ENCODE results near the gene ANKRD36C. TPM values are rescaled to one million over a fixed set of nuclear protein-coding genes. Genes with fewer than 3 reads are reported as not detected.
"Not testable (repeated sequence)": the region's sequence is repeated elsewhere in the genome, so short reads cannot be mapped to it uniquely, and the experiment has no call there.

The ANKRD36C gene
- total RNA-seq, 1 experiment from 2014 or later = 41.9 TPM

DNA sequence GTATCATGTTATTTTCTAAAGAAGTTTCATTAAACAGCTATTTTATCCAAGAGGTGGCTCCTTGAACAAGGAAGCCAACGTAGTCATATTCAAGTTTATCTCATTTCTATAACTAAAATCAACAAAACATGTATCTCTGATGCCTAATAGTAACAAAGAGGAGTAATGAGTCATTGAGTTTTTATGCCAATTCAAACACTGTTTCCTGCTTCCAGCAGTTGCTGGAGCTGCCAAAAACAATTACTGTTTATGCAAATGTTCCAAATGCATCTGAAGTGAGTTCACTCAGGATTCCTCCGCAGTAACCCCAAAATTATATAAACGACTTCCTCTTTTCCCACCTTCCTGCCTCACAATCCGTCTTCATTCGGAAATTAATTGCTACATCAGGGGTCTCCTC, 80.2 kb downstream of the ANKRD36C start:
- CTCF ChIA-PET; BruUV-seq (replicated peaks); H3K9me3 Mint-ChIP-seq (ENCODE audit: low read depth, unreplicated experiment); H3K27me3 Mint-ChIP-seq (ENCODE audit: unreplicated experiment); H3K4me3 Mint-ChIP-seq (ENCODE audit: low read depth, unreplicated experiment); intact Hi-C loops (cut with micrococcal nuclease; ENCODE audit: unreplicated experiment): not testable (repeated sequence)
- DNase-seq = peak; percentile 6
- H3K4me1 Mint-ChIP-seq (ENCODE audit: low read depth, unreplicated experiment) = peaks cover 53% of the 10 kb centered on the region
- H3K36me3 Mint-ChIP-seq (ENCODE audit: insufficient read depth, unreplicated experiment) = peaks cover 13% of the 10 kb centered on the region
- H3K27ac Mint-ChIP-seq (ENCODE audit: unreplicated experiment) = peak overlapping the region; percentile 2

DNA sequence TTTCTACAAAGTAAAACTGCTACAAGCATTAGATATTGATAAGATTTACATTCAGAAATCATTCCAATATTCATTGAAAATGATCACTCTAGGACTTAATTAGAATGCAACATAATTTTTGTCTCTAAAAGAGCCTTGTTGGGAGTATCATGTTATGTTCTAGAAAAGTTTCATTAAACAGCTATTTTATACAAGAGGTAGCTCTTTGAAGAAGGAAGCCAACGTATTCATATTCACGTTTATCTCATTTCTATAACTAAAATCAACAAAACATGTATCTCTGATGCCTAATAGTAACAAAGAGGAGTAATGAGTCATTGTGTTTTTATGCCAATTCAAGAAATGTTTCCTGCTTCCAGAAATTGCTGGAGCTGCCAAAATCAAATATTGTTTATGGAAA, 97.2 kb downstream of the ANKRD36C start:
- H3K36me3 Mint-ChIP-seq (ENCODE audit: insufficient read depth, unreplicated experiment); CTCF ChIA-PET; DNase-seq; BruUV-seq (replicated peaks); intact Hi-C loops (cut with micrococcal nuclease; ENCODE audit: unreplicated experiment); H3K4me1 Mint-ChIP-seq (ENCODE audit: low read depth, unreplicated experiment); H3K4me3 Mint-ChIP-seq (ENCODE audit: low read depth, unreplicated experiment); H3K9me3 Mint-ChIP-seq (ENCODE audit: low read depth, unreplicated experiment); H3K27me3 Mint-ChIP-seq (ENCODE audit: unreplicated experiment); H3K27ac Mint-ChIP-seq (ENCODE audit: unreplicated experiment): not testable (repeated sequence)

- CTCF ChIA-PET; intact Hi-C loops (cut with micrococcal nuclease; ENCODE audit: unreplicated experiment); DNase-seq; H3K4me3 Mint-ChIP-seq (ENCODE audit: low read depth, unreplicated experiment); H3K9me3 Mint-ChIP-seq (ENCODE audit: low read depth, unreplicated experiment); H3K27me3 Mint-ChIP-seq (ENCODE audit: unreplicated experiment); BruUV-seq (replicated peaks); H3K4me1 Mint-ChIP-seq (ENCODE audit: low read depth, unreplicated experiment); H3K36me3 Mint-ChIP-seq (ENCODE audit: insufficient read depth, unreplicated experiment); H3K27ac Mint-ChIP-seq (ENCODE audit: unreplicated experiment): not testable (repeated sequence)
Observed at GRCh38 chr2:95867929-95868328, 123.7 kb downstream of the ANKRD36C start.

DNA sequence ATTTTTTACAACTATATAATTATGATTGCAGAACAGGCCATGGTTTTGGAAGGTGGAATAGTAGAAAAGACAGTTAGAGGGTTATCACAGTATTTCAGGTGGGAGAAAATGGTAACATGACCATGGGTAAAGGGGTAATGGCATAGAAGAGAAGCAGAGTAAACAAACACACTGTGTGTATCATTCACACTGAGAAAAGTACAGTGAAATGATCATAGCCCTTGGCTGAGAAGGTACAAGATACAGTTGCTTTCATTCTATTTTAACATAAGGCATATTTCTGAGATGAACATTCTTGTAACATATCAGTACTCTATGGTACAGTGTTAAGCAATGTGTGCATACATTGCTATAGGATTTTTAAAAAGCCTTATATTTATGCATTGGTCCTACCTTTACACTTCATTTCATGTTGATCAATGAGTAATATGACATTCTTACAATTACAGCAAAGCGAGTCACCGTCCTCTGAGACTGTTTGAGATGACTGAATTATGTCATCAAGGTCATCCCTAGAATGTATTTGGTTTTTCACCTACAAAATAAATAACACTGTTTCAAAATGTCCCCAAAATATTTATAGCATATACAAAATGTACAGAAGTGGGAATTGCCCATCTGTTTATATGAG, 124.5 kb downstream of the ANKRD36C start:
- not testable (repeated sequence) for H3K9me3 Mint-ChIP-seq (ENCODE audit: low read depth, unreplicated experiment)

DNA sequence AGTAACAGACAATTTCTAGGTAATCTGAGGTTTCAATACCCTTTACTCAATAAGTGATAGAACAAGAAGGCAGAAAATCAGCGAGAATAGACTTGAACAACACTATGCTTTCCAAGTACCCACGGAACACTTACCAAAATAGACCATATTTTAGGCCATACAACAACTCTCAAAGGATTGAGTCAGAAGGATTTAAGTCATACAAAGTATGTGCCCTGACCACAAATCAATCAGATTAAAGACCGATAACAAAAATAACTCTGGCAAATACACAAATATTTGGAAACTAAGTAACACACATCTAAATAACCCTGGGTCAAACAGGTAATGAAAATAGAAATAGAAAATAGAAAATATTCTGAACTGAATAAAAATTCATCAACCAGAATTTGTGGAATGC, 129.5 kb downstream of the ANKRD36C start:
- H3K4me1 Mint-ChIP-seq (ENCODE audit: low read depth, unreplicated experiment) = peaks cover 22% of the 10 kb centered on the region
- DNase-seq; intact Hi-C loops (cut with micrococcal nuclease; ENCODE audit: unreplicated experiment); H3K27ac Mint-ChIP-seq (ENCODE audit: unreplicated experiment); H3K4me3 Mint-ChIP-seq (ENCODE audit: low read depth, unreplicated experiment); H3K27me3 Mint-ChIP-seq (ENCODE audit: unreplicated experiment); BruUV-seq (replicated peaks); H3K9me3 Mint-ChIP-seq (ENCODE audit: low read depth, unreplicated experiment); CTCF ChIA-PET; H3K36me3 Mint-ChIP-seq (ENCODE audit: insufficient read depth, unreplicated experiment): not testable (repeated sequence)

More for the DNA sequence above, 124.5 kb downstream of the ANKRD36C start:
- H3K36me3 Mint-ChIP-seq (ENCODE audit: insufficient read depth, unreplicated experiment); H3K4me3 Mint-ChIP-seq (ENCODE audit: low read depth, unreplicated experiment); CTCF ChIA-PET; H3K27me3 Mint-ChIP-seq (ENCODE audit: unreplicated experiment); H3K27ac Mint-ChIP-seq (ENCODE audit: unreplicated experiment); intact Hi-C loops (cut with micrococcal nuclease; ENCODE audit: unreplicated experiment); DNase-seq; BruUV-seq (replicated peaks); H3K4me1 Mint-ChIP-seq (ENCODE audit: low read depth, unreplicated experiment): not testable (repeated sequence)

- Mint-ChIP-seq H3K36me3 (ENCODE audit: insufficient read depth, unreplicated experiment) (peaks cover 5% of the 10 kb centered on the region), H3K27me3 (ENCODE audit: unreplicated experiment) (no peaks in the 10 kb centered on the region), H3K4me1 (ENCODE audit: low read depth, unreplicated experiment) (no peaks in the 10 kb centered on the region), H3K27ac (ENCODE audit: unreplicated experiment) (no peak overlapping the region), H3K4me3 (ENCODE audit: low read depth, unreplicated experiment) (no peak overlapping the region), H3K9me3 (ENCODE audit: low read depth, unreplicated experiment) (peaks cover 5% of the 10 kb centered on the region)
- CTCF ChIA-PET = no interaction called here
- no TSS peak for BruUV-seq (replicated peaks)
- TF ChIP-seq, protein P1, sequence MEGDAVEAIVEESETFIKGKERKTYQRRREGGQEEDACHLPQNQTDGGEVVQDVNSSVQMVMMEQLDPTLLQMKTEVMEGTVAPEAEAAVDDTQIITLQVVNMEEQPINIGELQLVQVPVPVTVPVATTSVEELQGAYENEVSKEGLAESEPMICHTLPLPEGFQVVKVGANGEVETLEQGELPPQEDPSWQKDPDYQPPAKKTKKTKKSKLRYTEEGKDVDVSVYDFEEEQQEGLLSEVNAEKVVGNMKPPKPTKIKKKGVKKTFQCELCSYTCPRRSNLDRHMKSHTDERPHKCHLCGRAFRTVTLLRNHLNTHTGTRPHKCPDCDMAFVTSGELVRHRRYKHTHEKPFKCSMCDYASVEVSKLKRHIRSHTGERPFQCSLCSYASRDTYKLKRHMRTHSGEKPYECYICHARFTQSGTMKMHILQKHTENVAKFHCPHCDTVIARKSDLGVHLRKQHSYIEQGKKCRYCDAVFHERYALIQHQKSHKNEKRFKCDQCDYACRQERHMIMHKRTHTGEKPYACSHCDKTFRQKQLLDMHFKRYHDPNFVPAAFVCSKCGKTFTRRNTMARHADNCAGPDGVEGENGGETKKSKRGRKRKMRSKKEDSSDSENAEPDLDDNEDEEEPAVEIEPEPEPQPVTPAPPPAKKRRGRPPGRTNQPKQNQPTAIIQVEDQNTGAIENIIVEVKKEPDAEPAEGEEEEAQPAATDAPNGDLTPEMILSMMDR (IDR thresholded peaks at IDR 0.05; ENCODE audit: unreplicated experiment) = no peak
- intact Hi-C loops (cut with micrococcal nuclease; ENCODE audit: unreplicated experiment) = no loop called here
- DNase-seq = no peak
Observed at GRCh38 chr2:95836151-95836550, 155.5 kb downstream of the ANKRD36C start.

GRCh38 chr2:95834077-95835013, 157.3 kb downstream of the ANKRD36C start:
- H3K4me1 Mint-ChIP-seq (ENCODE audit: low read depth, unreplicated experiment); H3K9me3 Mint-ChIP-seq (ENCODE audit: low read depth, unreplicated experiment); DNase-seq; H3K4me3 Mint-ChIP-seq (ENCODE audit: low read depth, unreplicated experiment); H3K36me3 Mint-ChIP-seq (ENCODE audit: insufficient read depth, unreplicated experiment); CTCF ChIA-PET; BruUV-seq (replicated peaks); intact Hi-C loops (cut with micrococcal nuclease; ENCODE audit: unreplicated experiment); H3K27me3 Mint-ChIP-seq (ENCODE audit: unreplicated experiment); H3K27ac Mint-ChIP-seq (ENCODE audit: unreplicated experiment): not testable (repeated sequence)

GRCh38 chr2:95824218-95824617, 167.4 kb downstream of the ANKRD36C start:
- H3K27ac Mint-ChIP-seq (ENCODE audit: unreplicated experiment); H3K27me3 Mint-ChIP-seq (ENCODE audit: unreplicated experiment); H3K4me1 Mint-ChIP-seq (ENCODE audit: low read depth, unreplicated experiment); intact Hi-C loops (cut with micrococcal nuclease; ENCODE audit: unreplicated experiment); DNase-seq; BruUV-seq (replicated peaks); CTCF ChIA-PET; H3K4me3 Mint-ChIP-seq (ENCODE audit: low read depth, unreplicated experiment): not testable (repeated sequence)
- H3K36me3 Mint-ChIP-seq (ENCODE audit: insufficient read depth, unreplicated experiment) = peaks cover 12% of the 10 kb centered on the region
- H3K9me3 Mint-ChIP-seq (ENCODE audit: low read depth, unreplicated experiment) = peaks cover 17% of the 10 kb centered on the region

- CTCF ChIA-PET; H3K4me1 Mint-ChIP-seq (ENCODE audit: low read depth, unreplicated experiment); BruUV-seq (replicated peaks); H3K4me3 Mint-ChIP-seq (ENCODE audit: low read depth, unreplicated experiment); H3K27ac Mint-ChIP-seq (ENCODE audit: unreplicated experiment); H3K27me3 Mint-ChIP-seq (ENCODE audit: unreplicated experiment); H3K36me3 Mint-ChIP-seq (ENCODE audit: insufficient read depth, unreplicated experiment); intact Hi-C loops (cut with micrococcal nuclease; ENCODE audit: unreplicated experiment); DNase-seq: not testable (repeated sequence)
- H3K9me3 Mint-ChIP-seq (ENCODE audit: low read depth, unreplicated experiment) = peaks cover 26% of the 10 kb centered on the region
Observed at GRCh38 chr2:95817521-95817920, 174.1 kb downstream of the ANKRD36C start.

All from Calu3 (cell line).